GM10266 (cell line): ENCODE measurements around the gene FAM177A1.

Experiments used
- DNase-seq: peaks from one replicate; pipeline ENCODE4 v3.0.0; 2012; ENCODE audit errors: extremely low spot score
- CTCF ChIP-seq: IDR thresholded peaks from 2 replicates; pipeline ENCODE4 v1.5.1; 2012; ENCODE audit warnings: mild to moderate bottlenecking, low read depth; ENCODE audit not compliant: control insufficient read depth, insufficient read depth; ENCODE audit errors: missing control alignments

The FAM177A1 gene

GRCh38 chr14:35068238-35069012, 22.4 kb downstream of the FAM177A1 start:
- no peak for DNase-seq
- no peak for TF ChIP-seq CTCF

DNA sequence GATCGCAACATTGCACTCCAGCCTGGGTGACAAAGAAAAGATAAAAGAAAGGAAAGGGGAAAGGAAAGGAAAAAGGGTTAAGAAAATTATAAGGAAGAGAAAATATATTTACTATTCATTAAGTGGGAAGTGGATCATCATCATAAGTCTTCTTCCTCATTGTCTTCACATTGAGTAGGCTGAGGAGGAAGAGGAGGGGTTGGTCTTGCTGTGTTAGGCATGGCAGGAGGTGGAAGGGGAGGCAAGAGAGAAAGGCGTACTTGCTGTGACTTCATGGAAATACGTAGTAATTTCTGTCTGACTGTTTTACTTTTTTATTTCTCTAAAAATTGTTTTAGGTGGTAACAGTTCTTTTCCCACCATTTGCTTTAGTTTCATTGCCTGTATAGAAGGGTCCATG, 26.2 kb downstream of the FAM177A1 start:
- TF ChIP-seq CTCF: no peak
- no peak for DNase-seq

DNA sequence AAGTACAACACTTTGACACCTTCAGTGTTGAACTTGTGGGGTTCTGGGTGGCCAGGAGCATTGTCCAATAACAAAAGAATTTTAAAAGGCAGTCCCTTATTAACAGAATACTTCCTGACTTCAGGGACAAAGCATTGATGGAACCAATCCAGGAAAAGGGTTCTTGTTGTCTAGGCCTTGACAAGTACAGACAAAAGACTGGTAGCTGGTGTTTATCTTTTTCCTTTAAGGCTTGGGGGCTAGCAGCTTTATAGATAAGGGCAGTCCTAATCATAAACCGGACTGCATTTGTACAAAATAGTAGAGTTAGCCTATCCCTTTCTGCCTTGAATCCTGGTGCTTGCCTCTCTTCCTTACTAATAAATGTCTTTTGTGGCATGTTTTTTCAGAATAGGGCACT, 27.4 kb downstream of the FAM177A1 start:
- no peak for TF ChIP-seq CTCF
- no peak for DNase-seq

DNA sequence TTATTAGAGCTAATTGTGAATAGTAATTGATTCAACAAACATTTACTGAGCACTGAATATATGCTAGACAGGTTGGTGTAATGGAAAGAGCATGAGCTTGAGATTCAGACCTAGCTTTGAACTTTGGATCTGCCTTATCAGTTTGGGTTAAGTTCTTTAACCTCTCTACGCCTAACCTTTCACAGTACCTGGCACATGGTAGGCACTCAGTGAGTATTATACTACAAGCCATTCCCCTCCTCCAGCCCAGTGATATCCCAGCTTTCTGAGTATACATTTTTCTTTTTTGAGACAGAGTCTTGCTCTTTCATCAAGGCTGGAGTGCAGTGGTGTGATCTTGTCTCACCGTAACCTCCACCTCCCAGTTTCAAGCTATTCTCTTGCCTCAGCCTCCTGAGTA, 32.0 kb downstream of the FAM177A1 start:
- DNase-seq: no peak
- no peak for TF ChIP-seq CTCF

DNA sequence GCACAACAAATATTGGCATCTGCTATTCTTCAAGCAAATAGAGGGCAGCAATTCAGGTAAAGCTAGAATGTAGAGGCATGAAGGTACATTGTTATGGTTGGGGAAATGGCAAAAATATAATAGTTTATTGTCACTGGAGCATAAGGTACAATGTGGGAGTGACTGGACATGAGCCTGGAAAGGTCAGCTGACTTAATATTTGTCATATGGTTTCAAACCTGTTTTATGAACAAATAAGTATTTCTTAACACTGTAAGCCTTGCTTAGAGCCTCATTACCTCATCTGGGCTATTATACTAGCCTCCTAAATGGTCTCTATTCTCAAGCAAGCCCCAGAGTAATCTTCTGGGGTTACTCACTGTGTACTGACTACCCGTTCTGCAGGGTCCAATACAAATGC, 33.7 kb downstream of the FAM177A1 start:
- DNase-seq: no peak
- TF ChIP-seq CTCF: no peak

- no peak for DNase-seq
- TF ChIP-seq CTCF: no peak
These were observed 37.6 kb downstream of the FAM177A1 start for GRCh38 chr14:35083530-35084150.

DNA sequence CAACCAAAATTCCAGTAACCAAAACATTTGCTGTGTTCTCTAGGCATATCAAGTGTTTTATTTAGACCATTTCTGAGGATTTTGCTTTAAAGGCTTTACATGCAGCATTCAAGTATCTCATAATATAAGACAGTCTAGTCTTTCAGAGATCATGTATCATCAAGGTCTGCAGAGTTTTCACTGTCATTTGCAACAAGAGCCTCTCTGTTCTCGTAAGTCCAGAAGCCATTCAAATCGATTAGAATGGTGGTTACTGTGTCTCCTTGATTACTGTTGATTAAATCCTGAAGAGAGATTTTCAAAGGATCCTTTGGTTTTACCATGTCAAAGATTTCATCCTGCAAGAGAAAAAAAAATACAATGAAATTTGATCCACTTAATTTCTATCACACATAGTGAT, 39.4 kb downstream of the FAM177A1 start:
- TF ChIP-seq CTCF: no peak
- DNase-seq: no peak
